Activated T-cell treated with anti-CD3 and anti-CD28 coated beads for 4 hours (primary cell): Measurements from ENCODE around the gene SLC11A2.
"Not testable (repeated sequence)": the region's sequence is repeated elsewhere in the genome, so short reads cannot be mapped to it uniquely, and the experiment has no call there.

Experiments
- DNase-seq: peaks from one replicate; pipeline ENCODE4 v3.0.0-alpha.2; 2020

The SLC11A2 gene

DNA sequence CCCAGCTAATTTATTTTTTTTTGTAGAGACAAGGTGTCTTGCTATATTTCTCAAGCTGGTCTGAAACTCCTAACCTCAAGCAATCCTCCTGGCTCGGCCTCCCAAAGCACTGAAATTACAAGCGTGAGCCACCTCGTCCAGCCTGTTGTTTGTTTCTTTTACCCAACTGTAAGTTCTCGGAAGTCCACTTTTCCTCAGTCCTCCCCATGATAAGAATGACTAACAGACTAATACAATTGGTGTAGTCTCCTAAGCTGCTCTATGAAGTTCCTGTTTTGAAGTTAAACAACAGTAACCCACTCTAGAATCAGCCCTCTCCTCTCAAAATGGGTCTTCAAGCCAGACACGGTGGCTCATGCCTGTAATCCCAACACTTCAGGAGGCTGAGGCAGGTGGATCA, 37.3 kb downstream of the SLC11A2 start:
- no peak for DNase-seq

DNA sequence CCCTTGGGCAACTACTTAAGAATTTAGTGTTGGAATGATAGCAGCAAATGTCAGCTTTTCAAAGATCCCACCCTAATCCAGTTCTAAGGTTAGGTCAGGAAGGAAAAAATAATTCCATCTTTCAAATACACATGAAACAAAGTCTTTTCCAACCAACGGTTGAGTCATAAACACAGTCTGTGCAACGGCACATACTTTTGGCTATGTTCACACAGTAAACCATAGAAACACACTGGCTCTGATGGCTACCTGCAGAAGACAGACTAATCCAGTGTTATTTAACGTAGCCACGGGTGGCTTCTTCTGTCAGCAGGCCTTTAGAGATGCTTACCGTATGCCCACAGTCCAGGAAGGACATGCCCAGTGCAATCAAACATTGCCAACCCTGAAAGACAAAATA, 38.1 kb downstream of the SLC11A2 start:
- no peak for DNase-seq

DNA sequence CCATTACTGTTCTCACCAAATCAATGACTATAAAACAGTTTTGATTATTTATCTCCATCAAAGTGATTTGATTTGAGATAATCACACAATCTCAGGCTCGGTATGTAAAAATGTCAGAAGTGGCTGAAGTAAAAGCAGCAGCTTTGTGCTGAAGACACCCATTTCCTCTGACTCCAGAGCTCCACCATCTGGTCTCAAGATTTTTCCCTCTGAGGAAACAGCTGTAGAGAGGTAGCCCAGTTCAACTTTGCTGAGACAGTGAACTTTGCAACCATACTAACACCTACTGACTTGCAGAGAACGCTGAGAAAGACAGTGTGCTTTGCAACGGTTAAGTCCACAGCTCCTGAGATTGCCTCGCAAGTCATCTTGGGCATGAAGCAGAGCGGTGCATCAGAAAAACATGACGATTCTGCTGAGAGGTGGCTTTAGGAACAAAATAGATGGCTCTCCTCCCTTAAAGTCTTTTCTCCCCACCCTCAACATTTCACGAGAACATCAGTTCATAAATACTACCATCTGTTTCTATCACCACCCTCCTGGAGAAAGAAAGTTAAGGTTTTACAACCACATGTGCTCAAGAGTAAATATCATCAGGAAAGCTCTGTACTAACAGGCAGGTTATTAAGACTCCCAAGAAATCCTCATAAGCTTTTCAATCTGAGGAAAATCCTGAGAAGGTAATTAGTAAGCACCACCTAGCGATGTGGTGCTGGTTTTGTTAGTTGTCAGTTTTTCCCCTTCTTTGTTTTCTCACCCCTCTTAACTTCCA, 39.0 kb downstream of the SLC11A2 start:
- DNase-seq, result no peak

DNA sequence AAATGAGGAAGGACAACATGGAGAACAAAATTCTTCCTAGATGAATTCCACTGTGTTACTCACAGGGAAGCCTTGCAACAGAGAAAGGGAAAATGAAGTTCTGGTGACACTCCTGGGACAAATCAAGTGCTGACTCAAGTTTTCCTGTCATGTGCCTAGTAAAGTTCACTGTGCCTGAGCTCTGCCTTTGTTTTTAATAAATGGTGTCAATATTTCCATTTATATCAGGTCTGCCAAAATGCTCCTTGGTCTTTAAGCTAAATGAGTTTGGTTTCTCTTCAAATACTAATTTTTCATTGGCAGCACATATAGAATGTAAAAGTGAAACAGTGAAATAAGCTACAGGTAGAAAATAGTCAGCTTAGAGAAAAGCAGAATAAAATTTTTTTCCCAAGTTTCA, 40.9 kb downstream of the SLC11A2 start:
- no peak for DNase-seq

DNA sequence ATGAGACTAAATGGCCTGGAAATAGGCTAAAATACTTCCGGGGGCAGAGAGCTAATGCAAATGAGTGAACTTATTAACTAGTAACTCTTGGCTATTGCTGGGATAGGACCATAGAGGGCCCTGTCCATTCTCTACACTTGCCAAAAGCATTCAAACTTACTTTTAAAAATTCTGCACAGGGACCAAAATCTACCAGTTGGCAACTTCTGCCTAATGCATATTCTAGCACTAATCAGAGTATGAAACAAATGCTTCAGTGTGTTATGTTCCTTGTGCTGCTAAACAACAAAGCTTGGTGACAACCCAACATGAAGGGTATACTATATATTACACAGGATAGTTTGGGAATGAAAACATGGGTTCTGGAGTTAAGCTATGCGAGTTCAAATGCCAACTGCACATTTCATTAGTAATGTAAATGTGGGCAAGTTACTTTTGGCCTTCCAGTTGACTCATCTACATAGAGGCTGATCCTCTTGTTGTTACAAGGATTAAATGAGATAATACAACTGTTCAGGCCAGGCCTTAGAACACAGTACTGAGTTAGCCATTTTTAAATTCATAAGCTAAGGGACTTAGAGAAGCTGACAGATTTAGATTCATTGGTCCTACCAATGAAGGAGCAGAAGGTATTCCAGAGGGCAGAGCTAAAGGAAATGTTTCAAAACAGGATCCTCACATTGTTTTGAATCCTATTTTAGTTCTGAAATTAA, 41.4 kb downstream of the SLC11A2 start:
- DNase-seq, result no peak

DNA sequence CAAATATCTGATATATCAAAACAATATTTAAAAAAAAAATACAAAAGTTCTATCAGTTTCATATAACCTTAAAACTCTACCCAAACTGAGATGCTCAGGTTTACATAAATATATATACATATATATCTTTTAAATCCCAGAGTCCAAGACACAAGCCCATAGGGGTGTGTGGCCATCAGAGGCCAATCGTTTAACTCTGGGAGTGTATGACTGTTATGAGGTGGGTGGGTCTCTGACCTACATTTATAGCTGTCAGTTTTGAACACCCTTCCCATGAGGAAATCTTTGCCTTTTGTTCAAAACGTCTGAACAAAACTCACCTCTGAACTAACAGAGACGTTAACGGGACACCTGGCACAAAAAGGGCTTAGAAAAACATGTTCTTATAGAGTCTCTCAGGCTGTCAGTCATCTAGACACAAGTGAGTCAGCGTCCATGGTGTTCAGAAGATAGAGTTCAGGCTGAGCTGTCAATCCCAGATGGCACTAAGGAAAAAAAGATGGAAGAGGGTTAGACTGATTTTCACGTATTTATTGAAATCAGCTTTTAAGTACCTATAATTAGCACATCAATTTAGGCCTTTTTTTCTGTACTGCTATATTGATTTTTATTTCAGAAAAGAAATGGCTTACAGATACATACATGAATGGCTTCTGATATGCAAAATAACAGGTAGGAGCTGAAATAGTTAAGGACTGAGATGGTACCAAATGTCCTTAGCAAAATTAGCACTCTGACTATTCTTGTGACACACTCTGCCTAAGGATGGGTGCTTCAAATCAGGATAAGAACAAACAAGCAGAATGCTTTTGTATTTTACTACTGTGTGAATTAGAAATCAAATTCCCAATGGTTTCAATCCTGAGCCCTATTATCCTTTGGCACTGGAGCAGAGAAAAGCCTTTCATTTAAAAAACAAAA, 44.6 kb downstream of the SLC11A2 start:
- DNase-seq, result no peak

DNA sequence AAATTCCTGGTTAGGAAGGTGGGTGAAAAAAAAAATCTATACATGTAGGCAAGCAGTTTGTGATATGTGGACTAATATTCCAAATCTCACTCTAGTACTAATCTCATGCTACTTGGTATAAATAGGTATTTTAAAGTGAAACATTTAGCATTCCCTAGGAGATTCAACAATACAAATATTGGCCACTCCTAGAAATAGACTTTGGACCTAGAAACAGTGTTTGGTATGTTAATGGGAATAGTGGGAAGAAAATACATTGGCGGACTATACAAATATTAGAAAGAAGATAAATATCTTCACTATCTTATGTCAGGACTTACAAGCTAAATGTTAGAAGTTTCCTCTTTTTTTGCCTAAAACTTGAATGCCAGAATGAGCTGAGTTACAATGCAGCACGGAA, 45.6 kb downstream of the SLC11A2 start:
- DNase-seq, result no peak

DNA sequence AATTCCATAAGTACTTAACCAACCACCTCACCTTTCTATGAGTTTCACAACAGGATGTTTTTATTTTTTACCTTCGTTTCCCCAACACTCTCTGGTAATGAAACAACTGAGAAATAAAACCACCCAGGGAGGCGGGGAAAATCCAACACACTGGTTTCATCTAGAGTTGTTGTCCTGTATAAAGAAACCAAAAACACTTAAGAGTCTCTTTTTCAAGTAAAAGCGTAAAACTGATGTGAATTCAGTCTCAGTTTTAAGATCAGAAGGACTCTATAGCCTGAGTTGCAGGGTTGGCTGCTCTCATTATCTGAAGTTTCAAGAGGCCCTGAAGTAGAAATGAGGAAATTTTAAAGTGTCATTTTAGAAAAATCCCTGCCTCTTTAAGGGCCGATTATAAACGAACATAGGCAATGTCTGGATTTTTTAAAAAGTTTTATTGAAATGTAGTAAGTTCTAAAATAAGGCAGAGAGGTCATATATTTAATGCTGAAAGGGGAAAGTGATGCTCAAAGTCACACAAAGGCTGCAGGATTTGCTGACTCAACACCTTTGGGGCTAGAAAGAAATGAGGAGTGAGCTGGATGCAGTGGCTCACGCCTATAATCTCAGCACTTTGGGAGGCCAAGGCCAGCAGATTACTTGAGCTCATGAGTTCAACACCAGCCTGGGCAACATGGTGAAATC, 46.7 kb downstream of the SLC11A2 start:
- no peak for DNase-seq

DNA sequence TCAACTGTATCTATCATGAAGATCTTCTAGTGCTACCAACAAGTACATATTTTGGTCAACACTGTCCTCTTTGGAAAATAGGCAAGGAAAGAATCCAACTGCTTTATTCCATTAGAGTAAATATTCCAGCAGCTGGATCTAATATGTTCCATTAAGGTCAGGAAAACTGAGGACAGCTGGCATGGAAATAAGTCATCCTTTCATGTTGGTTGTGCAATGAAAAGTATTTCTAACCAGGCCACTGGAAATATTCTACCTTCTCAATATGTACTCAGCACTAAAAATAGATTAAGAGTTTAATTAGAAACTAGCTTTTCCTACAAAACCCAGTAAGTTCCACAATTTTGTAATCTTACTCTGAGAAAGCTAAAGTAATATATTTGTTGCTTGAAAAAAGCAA, 54.2 kb downstream of the SLC11A2 start:
- no peak for DNase-seq

DNA sequence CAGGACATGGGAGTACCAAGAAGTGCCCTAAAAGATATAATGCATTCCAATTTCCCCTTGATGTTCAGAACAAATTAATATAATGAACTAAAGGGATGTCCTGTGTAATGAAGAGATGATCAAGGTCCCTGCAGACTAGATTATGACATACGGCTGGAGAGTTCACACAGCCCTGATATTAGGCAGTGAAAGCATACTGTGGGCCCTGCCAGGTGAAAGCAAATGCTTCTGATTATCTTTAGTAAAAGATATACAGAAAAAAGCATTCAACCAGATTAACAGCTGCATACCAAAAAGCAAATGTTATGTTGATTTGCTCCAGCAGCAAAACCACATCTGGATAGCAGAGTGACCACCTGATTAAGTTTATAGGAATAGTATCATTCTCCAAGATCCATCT, 61.8 kb downstream of the SLC11A2 start:
- DNase-seq, result no peak

DNA sequence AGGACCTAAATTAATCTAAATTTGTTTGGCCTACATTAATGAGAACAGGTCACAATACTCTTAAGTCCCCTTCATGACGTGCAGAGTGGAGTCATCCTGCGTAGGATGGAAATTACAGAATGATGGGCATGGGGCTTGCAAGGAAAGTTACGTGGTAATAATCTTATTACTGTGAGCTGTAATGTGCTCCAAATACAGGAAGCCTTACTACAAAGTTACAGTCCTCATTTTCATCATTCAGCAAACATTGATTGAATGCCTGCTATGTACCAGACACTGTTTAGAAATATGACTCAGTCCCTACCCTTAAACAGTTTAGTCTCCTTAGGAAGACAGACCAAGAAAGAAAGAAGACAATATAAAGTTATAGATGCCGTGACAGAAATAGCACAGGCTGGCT, 64.5 kb downstream of the SLC11A2 start:
- no peak for DNase-seq

DNA sequence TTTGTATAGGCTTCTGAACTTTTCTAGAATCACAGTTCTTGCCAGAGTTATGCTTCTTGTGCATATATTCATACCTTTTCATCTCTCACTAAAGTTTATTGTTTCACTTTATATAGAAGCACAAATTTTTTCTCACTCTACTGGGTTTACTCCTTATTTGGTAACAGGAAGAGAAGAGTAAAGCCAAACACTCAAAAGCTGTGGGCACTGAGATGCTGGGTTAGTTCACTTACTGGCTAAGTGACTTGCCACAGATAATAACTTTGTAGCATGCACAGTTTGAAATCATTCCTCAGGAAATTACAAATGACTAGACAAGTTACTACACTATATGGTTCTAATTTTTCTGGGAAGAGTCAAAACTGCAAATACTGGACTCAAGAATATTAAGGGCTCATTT, 66.1 kb downstream of the SLC11A2 start:
- no peak for DNase-seq

DNA sequence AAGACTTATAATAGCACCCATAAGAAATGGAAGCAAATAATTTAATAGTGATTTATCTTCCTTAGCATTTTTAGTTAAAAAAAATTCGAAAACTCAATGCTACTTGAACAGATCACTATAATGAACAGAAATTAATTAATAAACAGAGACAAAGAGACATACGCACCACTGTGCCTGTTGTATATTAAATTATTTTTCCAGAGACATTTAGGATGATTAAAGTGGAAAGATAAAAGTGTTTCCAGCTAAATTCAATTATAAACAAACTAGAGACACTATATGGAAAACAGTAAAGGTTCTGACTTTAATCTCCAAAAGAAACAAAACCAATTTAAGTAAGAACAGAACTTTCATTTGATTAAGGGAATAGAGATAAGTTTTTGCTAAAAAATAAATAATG, 70.5 kb downstream of the SLC11A2 start:
- DNase-seq, result no peak

DNA sequence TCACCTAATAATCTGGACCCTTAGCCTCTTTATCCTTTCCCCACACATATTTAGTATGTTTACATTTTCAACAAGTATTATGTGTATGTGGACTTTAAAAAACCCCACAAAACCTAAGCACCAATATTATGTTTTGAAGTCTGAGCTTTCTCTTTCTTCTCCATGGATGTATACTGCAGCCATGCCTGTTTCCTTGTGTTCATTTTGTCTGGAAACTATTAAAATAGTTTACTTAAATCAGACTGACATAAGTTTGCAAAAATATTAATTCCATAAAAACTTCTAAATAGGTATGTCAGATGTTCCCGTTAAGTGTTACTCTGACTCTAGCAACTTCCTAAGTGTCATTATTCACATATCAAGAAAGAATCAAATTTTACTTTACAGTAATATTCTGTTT, 70.9 kb downstream of the SLC11A2 start:
- no peak for DNase-seq

DNA sequence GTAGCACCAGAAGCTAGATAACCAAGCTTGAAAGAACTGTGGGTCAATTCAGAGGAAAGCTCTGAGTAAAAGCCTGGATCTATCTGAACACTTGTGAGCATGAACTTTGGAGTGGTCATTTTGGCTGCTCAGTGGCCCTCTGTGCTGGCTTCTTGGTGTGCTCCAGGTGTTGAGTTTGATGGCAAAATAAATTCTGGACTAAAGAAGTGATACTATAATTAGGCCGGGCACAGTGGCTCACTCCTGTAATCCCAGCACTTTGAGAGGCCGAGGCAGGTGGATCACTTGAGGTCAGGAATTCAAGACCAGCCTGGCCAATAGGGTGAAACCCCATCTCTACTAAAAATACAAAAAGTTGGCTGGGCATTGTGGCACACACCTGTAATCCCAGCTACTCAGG, 71.4 kb downstream of the SLC11A2 start:
- DNase-seq, result not testable (repeated sequence)

DNA sequence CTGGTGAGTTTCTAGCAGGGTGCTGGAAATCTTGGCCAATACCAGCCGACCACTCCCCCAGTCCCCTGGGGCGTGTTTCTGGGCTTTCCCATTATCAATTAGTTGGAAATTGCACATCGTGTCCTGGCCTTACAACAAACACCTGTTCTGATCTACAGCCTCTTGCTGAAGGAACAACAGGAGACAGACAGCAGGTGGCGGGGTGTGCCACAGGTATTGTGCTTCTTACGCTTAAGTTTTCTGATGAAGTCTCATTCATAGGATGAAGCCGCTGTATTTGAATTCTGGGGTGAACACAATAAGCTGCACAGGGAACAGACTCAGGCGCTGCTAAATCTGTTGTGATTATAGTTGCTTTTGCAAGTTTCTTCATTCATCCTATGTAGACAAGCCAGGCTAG, 73.1 kb downstream of the SLC11A2 start:
- no peak for DNase-seq

DNA sequence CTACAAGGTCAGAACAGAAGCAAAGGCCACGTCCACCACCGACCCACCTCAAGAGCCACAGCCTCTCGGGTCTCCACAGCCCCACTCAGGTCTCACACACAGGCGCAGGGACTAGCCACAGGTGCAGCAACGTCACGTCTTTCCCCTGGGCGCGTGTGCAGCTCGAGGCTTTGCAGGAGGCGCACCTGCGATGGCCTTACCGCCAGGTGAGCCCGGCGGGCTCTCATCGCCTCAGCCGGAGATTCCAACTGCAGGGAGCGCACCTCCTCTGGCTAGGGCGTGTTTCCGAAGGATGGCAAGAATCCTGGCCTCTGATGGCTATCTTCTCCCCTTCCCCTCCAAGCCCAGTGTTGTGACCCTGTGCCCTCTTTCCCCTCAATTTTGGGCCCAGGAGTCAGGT, 73.7 kb downstream of the SLC11A2 start, which contains the start of gene HIGD1C:
TSS of gene HIGD1C (plus strand) at position 35 of the 400 bp plus-strand sequence. CDS start 1,455 bp downstream, outside the sequence.
- DNase-seq, result no peak

DNA sequence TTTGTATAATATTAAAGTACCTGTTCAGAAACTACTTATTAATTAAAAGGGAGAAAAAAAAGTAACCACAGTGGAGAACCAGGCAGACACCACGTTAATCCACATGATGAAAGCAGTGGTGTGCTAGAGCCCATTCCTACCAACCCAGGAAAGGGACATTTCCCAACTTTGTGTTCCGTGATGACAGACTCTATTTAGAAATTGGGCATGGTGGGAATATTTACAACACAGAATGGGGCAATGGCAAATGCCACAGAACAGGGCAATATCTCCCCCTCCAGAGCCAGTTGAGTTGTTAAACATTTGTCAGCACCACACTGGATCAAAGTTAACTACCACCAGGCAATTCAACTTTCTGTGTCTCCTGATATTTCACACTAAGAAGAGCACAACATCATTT, 75.1 kb downstream of the SLC11A2 start:
- no peak for DNase-seq

DNA sequence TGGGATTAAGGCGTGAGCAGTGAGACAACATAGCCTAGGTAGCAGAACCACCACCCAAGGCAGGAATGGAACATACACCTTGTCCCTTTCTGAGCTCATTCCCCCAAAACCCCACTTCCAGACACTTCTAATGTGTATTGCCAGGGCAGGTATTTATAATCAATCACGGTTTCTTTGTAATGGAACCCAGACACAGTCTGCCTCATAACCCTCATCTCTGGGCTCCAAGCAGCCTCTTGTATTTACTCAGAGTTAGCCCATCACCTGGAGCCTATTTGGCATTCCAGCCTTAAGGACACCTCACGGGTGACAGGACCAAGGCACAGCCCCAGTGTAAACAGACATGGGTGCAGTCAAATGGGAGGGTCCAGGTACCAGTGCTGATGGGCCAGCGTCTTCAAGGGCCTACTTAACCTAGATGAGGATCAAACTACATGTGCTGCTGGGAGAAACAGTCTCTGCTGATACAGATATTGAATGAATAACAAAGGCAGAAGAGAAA, 76.3 kb downstream of the SLC11A2 start:
- no peak for DNase-seq

DNA sequence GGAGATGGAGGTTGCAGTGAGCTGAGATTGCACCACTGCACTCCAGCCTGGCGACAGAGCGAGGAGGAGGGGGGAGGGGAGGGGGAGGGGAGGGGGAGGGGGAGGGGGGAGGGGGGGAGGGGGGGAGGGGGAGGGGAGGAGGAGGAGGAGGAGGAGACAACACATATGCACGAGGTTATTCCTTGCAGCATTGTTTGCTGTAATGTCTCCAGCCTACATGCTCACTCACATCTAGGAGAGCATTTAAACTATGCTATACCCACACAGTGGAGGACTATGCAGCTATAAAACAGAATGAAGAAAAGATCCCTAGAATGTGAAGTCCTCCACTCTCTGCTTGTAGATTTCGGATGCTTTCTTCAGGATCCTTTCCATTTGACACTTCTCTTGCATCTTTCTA, 77.4 kb downstream of the SLC11A2 start:
- DNase-seq, result no peak

DNA sequence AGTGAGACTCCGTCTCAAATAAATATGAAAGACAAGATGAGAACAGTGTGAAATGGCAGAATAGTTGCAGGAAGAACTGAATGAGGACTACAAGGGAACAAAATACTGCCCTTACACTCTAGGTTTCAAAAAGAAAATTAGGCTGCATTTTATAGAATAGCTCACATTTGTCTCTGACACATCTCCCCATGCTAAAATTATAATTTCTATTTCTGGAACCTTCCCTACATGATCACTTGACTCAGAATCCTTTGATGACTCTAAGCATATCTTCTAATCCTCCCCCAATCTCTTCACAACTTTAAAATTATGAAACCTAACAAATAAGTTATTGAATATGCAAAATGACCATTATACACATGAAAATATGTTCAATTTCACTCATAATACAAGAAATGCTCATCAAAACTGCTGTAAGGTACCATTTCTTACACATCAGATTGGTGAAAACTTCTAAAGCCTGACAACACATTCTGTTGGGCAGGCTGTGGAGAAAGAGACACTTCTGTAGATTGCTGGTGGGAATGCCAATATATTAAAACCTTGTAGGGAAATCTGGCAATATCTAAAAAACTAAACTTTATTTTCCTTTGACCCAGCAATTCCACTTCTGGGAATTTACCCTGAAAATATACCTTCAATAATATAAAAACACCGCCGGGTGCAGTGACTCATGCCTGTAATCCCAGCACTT, 78.1 kb downstream of the SLC11A2 start:
- DNase-seq, result no peak

DNA sequence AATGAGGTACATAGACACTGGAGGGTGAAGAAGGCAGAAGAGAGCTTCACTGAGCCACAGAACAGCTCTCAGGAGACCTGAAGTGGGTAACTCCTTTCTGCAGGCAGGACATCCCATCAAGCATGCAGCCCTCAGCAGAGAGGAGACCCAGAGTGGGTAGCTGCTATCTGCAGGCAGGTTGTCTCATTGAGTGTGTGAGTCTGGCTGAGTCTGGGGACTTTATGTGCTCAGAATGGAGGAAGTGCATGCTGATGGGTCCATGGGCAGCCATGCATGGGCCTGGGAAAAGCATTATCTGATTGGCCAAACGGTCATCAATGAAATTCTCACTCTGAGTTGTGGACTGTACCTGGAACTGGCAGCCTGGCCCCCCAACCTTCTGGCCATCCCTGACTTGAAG, 88.5 kb downstream of the SLC11A2 start:
- DNase-seq, result no peak
